Upper lobe of left lung (tissue), 6 donors: Measurements from ENCODE around the gene MED27. TPM values are rescaled to one million over a fixed set of nuclear protein-coding genes. Genes with fewer than 3 reads are reported as not detected.

Experiments used
- ATAC-seq, 2 donors: fragments of 200-7000 bp; cut with Tn5 transposase; one replicate each; pipeline ENCODE4 v1.9.1; 2022; ENCODE audit warnings: mild to moderate bottlenecking in 2 of 2, moderate library complexity in 2 of 2; ENCODE audit not compliant: low FRiP score in 2 of 2
- DNase-seq, 2 donors: peaks; one replicate each; pipeline ENCODE4 v3.0.0-alpha.2; 2019 to 2020
- H3K27ac ChIP-seq, 4 donors: fragments of 200-600 bp; sonication (generic); one replicate each; pipeline ENCODE4 v1.5.1; 2016 to 2019
- H3K27me3 ChIP-seq, 4 donors: fragments of 200-600 bp; sonication (generic); one replicate each; pipeline ENCODE4 v1.5.1; 2017 to 2019
- H3K36me3 ChIP-seq, 4 donors: fragments of 200-600 bp; sonication (generic); one replicate each; pipeline ENCODE4 v1.5.1; 2016 to 2019
- H3K4me1 ChIP-seq, 4 donors: fragments of 200-600 bp; sonication (generic); one replicate each; pipeline ENCODE4 v1.5.1; 2018 to 2019
- H3K4me3 ChIP-seq, 4 donors: fragments of 200-600 bp; sonication (generic); one replicate each; pipeline ENCODE4 v1.5.1; 2017 to 2019; ENCODE audit warnings: mild to moderate bottlenecking in 2 of 4, moderate library complexity in 1 of 4
- H3K9me3 ChIP-seq, 4 donors: fragments of 200-600 bp; sonication (generic); one replicate each; pipeline ENCODE4 v1.5.1; 2018 to 2019
- CTCF ChIP-seq, 6 experiments: fragments of 450-650 bp in 4 of 6; fragments of 200-600 bp in 2 of 6; sonication (generic) in 2 of 6; IDR thresholded peaks; one replicate each; pipeline ENCODE4 v1.5.1; 2016 to 2019; ENCODE audit warnings: antibody characterized with exemption in 6 of 6
- EP300 ChIP-seq, 4 donors: sonication (generic); formaldehyde crosslinking; IDR thresholded peaks; one replicate each; pipeline ENCODE4 v1.5.1; 2017; ENCODE audit warnings: antibody characterized with exemption in 4 of 4, control low read depth in 2 of 4
- POLR2A ChIP-seq, 4 donors: fragments of 450-650 bp; IDR thresholded peaks; one replicate each; pipeline ENCODE4 v1.5.1; 2016 to 2017; ENCODE audit warnings: antibody characterized with exemption in 4 of 4, mild to moderate bottlenecking in 2 of 4
- POLR2AphosphoS5 ChIP-seq, 2 donors: sonication (generic); formaldehyde crosslinking; IDR thresholded peaks; one replicate each; pipeline ENCODE4 v1.5.1; 2017; ENCODE audit warnings: antibody characterized with exemption in 2 of 2
- WGBS, 2 donors: methylation state at CpG; one replicate each; pipeline ENCODE4 v1.1.5; 2017 to 2018; 5-methylcytosine and 5-hydroxymethylcytosine counted together
- total RNA-seq, 6 donors: library from RNA; depleted of rRNA in 4 of 6; stranded (reverse); fragments of >200 nt in 4 of 6; gene quantifications; one replicate each; pipeline versions ENCODE4 v1.1.0 to v1.2.1, GENCODE V29; 2016 to 2021
- donor health status: DM: no; HTN: no; CAD: no; lungs with moderate emphysema.
- donor health status: DM: no; HTN: yes; CAD: no; lungs with severe emphysema.

Gene MED27
- total RNA-seq, 6 donors from 2014 or later: 4.9 to 24.2 (median 17.1) TPM

DNA sequence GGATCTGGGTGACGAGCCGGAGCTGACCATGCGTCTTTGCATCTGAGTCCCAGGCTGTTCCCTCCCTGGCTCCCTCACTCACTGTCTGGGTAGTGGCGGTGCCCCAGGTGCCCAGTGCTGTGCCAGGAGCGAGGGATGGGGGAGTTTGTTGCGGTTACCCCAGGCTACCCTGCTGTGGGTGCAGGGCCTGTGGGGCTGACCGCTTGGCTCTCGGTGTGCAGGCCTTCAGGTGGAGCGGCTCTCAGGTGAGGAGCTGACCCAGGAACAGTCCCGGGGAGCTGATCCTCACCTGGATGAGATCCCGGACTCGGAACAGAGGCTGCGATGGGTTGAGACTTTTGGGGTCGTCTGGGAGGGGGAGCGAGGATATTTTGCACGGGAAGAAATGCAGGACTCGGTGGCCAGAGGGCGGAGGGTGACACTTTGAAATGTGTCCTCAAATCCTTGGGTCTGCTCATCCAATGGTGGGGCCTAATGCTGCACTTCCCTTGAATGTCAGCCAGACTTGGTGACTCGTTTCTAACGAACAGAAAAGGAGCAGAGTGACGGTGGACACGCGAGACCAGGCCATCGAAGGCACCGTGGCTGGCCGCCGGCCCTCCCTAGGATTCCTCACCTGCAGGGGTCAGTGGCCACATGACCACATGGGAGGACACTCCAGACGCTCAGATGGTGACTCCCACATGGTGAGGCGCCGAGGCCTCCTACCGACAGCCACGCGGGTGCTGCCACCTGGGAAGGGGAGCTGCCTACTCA, 235.5 kb downstream of the MED27 start:
- H3K27ac ChIP-seq: no peak overlapping the region
- no peaks in the 10 kb centered on the region for H3K4me1 ChIP-seq
- DNase-seq (no peak), ATAC-seq (no peak)
- TF ChIP-seq EP300 (IDR thresholded peaks at IDR 0.05) (no peak), POLR2A (IDR thresholded peaks at IDR 0.05) (no peak), CTCF (IDR thresholded peaks at IDR 0.05) (no peak), POLR2AphosphoS5 (IDR thresholded peaks at IDR 0.05) (no peak)
- H3K9me3 ChIP-seq: no peaks in the 10 kb centered on the region
- H3K4me3 ChIP-seq: no peak overlapping the region
- no peaks in the 10 kb centered on the region for H3K36me3 ChIP-seq
- WGBS, 2 donors: 88 to 91% methylated on average over 28 to 33 of the region's 33 CpGs
- H3K27me3 ChIP-seq: no peaks in the 10 kb centered on the region

DNA sequence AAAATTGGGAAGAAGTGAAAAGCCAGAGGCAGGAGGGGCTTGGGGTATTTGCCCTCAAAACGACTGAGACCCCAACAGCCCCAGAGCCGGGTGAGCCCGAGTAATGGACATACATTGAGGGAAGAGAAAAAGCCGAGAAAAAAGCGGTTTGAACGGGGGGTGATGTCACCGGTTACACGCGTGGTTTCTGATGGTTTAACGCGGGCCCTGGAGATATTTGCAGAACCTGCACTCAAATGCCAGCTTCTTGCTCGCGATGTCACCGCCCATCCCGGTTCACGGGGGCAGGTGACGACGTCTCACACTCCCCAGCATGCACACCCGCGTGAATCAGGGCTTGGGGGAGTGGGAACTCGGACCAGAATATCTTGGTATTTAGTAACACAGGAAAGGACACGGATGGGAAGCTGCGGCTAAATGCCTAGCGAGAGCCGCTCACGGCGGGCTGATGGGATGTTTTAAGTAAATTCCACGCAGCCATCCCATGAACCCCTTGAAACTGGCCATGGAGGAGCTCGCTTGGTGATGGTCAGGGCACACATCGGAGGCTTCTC, 237.8 kb downstream of the MED27 start:
- Histone ChIP-seq H3K36me3 (no peaks in the 10 kb centered on the region), H3K4me3 (no peak overlapping the region), H3K9me3 (no peaks in the 10 kb centered on the region), H3K4me1 (no peaks in the 10 kb centered on the region), H3K27ac (no peak overlapping the region), H3K27me3 (no peaks in the 10 kb centered on the region)
- no peak for TF ChIP-seq CTCF (IDR thresholded peaks at IDR 0.05)
- TF ChIP-seq POLR2A (IDR thresholded peaks at IDR 0.05): no peak
- TF ChIP-seq EP300 (IDR thresholded peaks at IDR 0.05): no peak
- no peak for TF ChIP-seq POLR2AphosphoS5 (IDR thresholded peaks at IDR 0.05)
- no peak for ATAC-seq
- WGBS, 2 donors: 79 to 81% methylated on average over 27 to 30 of the region's 30 CpGs
- DNase-seq: no peak

DNA sequence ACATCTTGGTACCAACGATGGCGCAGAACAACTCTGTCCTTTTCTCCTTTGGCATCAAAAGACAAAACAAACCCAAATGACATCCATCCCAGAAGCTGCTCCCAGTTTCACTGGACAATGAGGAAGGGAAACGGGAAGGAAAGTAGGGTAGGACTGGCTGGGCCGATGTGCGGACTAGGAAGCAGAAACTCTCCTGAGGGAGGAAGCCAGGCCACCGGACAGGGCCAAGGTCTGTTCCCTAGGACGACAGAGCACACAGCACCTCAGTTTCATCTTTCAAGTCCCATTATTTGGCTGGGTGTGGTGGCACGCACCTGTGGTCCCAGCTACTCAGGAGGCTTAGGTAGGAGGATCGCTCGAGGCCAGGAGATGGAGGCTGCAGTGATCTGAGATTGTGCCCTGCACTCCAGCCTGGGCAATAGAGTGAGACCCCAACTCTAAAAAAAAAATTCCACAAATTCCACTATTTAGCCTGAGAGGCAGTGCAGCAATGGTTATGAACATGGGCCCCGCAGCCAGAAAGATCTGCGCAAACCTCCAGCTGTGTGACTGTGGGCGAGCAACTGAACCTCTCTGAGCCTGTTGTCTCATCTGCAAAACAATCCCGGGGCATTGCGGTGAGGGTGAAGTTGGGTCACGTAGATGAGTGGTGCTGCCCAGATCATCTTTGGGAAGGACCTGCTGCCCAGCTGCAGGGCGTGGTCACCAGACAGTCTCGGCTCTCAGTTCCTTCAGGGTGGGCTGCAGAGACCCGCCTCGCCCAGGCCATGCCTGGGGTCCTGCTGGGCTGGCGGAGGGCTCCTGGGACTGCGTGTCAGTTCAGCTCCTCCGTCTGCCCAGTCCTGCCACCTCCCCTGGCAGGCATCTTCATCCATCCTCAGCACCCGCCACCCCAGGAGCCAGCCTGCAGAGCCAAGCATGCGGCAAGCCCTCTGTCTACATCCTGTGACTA, 238.6 kb downstream of the MED27 start:
- H3K9me3 ChIP-seq: no peaks in the 10 kb centered on the region
- H3K4me3 ChIP-seq: no peak overlapping the region
- H3K36me3 ChIP-seq: no peaks in the 10 kb centered on the region
- H3K4me1 ChIP-seq: no peaks in the 10 kb centered on the region
- no peak for TF ChIP-seq POLR2AphosphoS5 (IDR thresholded peaks at IDR 0.05)
- no peak for TF ChIP-seq CTCF (IDR thresholded peaks at IDR 0.05)
- TF ChIP-seq POLR2A (IDR thresholded peaks at IDR 0.05): no peak
- TF ChIP-seq EP300 (IDR thresholded peaks at IDR 0.05): no peak
- H3K27ac ChIP-seq: no peak overlapping the region
- no peaks in the 10 kb centered on the region for H3K27me3 ChIP-seq
- ATAC-seq (no peak), DNase-seq (no peak)
- WGBS, 2 donors: 87 to 89% methylated on average over 23 to 25 of the region's 25 CpGs

DNA sequence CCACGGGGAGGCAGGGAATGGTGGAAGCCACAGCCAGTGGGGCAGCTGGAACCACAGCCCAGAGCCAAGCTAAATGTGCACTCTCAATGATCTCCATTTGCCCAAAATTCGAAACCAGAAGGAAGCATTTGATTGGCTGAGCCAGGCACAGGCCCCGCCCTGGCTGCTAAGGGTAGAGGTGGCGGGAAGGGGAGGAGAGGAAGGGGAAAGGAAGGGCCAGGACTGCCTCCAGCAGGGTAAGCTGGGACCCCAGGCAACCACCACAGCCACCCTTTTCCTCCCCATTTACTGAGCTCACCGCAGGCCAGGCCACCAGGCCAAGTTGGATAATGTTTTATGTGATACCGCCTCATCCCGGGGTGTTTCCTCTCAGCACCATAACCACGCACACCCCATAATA, 239.4 kb downstream of the MED27 start:
- H3K36me3 ChIP-seq: no peaks in the 10 kb centered on the region
- no peaks in the 10 kb centered on the region for H3K4me1 ChIP-seq
- no peaks in the 10 kb centered on the region for H3K9me3 ChIP-seq
- ATAC-seq (no peak), DNase-seq (no peak)
- H3K27me3 ChIP-seq: no peaks in the 10 kb centered on the region
- H3K4me3 ChIP-seq: no peak overlapping the region
- 87% methylated on average over 8 of the region's 8 CpGs for WGBS, 2 donors
- H3K27ac ChIP-seq: no peak overlapping the region
- no peak for TF ChIP-seq CTCF (IDR thresholded peaks at IDR 0.05)
- no peak for TF ChIP-seq POLR2A (IDR thresholded peaks at IDR 0.05)
- TF ChIP-seq EP300 (IDR thresholded peaks at IDR 0.05): no peak
- no peak for TF ChIP-seq POLR2AphosphoS5 (IDR thresholded peaks at IDR 0.05)
